GM18870 (cell line): ENCODE data around the gene ALDH1A2.
"Not testable (repeated sequence)": the region's sequence is repeated elsewhere in the genome, so short reads cannot be mapped to it uniquely, and the experiment has no call there.

Source experiments
- ATAC-seq: cut with Tn5 transposase; IDR thresholded peaks from one replicate; pipeline ENCODE4 v1.9.1; 2021; ENCODE audit warnings: moderate library complexity; ENCODE audit not compliant: unreplicated experiment

The ALDH1A2 gene

DNA sequence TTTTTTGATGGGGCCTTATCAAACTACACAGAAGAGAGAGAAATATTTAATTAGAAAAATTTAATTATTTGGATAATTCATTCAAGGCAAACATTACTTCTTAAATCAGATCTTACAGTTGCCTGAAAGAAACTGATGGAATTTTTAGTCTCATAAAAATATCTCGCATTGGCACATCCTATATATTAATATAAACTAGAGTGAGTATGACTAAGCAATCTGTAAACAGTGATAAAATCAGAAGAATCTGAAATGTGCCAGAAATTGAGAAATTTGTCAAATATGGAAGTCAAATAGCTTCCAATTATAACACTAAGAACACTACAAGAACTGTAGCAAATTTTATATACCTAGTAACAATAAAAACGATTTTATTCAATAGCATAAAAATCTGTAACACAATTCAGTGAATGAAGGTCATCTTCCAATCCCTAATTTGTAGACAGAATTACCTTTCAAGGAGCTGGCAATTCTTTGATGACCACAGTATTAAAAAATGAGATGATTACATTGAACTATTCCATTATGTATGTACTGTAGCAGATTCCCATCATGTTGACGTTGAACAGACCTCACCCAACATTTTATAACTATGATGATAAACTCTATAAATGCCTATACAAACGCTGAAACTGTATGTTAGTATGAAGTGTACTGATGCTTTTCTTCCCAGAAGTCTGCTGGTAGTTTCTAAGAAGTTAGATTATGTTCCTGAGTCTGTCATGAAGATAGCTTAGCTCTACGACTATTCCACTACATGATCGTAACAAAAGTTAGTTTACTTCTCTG lies 63.0 kb downstream of the ALDH1A2 start:
- ATAC-seq = no peak

GRCh38 chr15:57999699-58000098 lies 65.8 kb downstream of the ALDH1A2 start:
- not testable (repeated sequence) for ATAC-seq

- no peak for ATAC-seq
These were observed 69.0 kb downstream of the ALDH1A2 start for GRCh38 chr15:57996561-57996960.

DNA sequence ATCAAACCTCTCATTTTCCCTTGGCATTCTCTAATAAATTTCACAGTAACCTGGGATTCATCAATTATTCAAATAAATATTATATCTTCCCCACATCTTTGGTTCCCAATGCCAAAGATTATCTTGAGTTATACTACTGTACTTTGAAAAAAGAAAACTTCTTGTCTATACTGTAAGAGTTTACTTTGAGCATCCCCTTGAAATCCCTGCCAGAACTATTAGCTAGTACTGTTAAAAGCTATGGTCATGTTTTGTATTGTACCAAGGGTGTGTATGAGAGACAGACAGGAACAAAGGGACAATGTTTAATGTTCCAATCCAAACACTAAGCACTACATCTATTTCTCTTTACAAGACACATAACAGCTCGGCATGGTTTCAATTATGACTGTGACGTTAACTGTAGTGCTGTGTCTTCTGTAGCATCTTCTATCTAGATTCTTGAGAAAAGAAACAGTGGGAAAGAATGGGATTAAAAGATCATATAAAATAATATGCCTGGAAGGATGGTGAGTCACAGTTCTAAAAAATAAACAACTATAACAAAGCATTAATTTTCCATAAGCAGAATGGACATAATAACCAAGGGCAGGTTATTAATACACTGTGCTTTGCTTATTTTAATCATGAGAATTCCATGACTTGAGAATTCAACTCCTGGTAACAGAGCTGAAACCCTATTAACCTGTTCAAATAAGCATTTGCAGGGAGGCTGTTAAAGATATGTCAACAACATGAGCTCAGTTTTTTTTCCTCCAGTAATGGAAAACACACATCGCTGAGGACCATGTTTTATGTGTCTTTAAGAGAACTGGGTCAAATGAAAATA lies 71.1 kb downstream of the ALDH1A2 start:
- no peak for ATAC-seq

DNA sequence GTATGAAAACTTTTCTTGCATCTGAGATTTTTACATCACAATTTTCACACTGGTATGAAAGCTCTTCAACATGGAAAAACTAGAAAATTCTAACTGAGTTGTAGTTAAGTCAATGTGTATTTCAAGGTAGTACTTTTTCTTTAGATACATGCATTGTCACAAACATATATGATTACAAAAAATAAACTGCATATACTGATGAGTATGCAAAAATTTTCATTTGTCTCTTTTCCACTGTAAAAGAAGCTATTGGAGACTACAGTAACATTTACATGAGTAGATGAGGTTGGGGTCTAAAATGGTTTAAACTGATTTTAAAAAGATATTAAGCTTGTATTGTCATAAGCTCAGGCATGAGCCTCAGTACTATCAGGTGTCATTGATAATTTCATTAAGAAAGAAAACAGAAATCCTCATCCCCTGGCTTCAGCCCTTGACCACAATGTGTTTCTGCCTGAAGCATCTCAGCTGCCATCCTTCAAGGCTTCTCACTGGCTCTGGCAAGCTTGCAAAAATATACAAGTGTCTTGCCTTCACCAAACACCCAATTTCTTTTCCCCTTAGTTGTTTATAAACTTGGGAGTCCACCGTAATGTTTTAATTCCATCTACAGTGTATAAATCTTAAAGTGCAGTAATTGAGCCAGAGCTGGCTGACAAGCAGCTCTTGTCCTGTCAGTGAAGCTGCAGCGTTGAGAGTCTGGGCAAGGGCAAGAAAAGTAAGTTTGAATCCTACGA lies 71.9 kb downstream of the ALDH1A2 start:
- ATAC-seq = no peak

DNA sequence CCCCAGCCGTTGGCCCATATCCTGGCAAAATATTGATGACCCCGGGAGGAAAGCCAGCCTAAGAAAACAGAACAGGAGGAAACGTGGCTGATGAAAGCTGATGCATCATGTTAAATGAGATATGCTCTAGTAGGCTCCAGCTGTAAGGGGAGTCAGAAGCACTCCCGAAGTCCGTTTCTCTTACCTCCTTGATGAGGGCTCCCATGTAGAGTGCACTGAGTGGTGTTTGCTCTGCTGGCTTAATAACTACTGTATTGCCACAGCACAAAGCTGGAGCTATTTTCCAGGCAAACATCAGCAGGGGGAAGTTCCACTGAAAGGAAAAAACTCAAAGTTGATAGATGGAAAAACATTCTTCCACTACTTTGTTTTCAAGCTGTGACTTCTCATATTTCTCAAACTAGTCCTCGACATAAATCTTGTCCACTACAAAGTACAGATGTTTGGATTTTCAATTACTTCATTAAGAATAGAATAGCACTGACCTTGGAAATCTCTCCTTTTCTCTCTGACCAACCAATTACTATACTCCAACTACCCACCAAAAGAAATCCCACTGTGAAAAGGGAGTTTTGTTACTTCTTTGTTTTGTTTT lies 72.7 kb downstream of the ALDH1A2 start:
- no peak for ATAC-seq

GRCh38 chr15:57973534-57973933 lies 92.0 kb downstream of the ALDH1A2 start:
- ATAC-seq = no peak

GRCh38 chr15:57972864-57973263 lies 92.6 kb downstream of the ALDH1A2 start:
- no peak for ATAC-seq

GRCh38 chr15:57969996-57970395 lies 95.5 kb downstream of the ALDH1A2 start:
- ATAC-seq = no peak

- ATAC-seq = no peak
These were observed 96.2 kb downstream of the ALDH1A2 start for GRCh38 chr15:57969355-57969754.

DNA sequence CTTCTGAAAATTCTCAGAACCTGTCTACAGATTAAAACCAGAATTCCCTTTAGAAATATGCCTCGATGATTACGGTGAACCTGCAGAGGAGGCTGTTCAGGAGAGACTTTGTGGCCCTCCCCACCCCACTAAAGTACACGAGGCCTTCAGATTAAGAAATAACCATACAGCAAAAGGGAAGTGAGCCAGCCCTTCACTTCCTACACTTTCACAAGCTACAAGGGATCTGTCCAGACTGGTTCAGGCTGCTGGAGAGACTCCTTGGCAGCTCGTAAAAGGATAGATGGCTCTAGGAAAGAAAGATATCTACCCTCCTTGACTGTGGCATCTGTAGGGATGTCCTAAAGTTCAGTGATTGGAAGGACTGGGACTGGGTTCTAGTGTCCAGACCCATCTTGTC lies 102.6 kb downstream of the ALDH1A2 start:
- ATAC-seq = no peak

DNA sequence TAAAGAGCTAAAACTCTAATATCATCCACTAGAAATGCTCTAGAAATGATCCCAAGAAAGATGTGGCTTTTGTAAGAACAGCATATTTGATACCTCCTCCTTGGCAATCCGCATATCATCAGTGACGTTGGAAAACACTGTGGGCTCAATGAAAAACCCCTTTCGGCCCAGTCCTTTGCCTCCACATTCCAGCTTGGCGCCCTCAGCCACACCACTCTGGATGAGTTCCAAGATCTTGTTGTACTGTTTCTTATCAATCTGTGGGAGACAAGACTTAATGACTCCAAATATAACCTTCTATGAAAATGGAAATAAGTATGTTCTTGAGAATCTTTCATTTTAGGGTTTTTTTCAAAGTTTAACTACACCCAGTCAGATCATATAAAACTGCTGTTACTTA lies 103.6 kb downstream of the ALDH1A2 start:
- ATAC-seq = no peak

DNA sequence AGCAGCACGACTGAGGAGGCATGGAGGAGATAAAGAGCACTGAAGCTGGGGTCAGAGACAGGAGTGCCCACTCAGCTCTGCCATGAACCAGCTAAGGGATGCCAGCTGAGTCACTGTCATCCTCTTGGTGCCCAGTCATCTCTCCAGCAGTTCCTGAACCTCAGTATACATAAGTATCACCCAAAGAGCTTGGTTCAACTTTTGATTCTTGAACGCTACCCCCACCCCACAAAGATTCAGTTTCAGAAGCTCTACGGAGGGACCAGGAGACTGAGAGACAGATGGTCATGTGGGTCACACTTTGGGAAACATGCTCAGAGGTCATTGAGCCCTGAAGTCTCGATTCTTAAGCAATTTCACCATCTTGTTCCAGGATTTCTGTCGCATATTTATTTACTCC lies 108.4 kb downstream of the ALDH1A2 start:
- ATAC-seq = no peak

- no peak for ATAC-seq
These were observed 111.6 kb downstream of the ALDH1A2 start for GRCh38 chr15:57953874-57954273.

- ATAC-seq = no peak
These were observed 114.1 kb downstream of the ALDH1A2 start for GRCh38 chr15:57951328-57951932.

DNA sequence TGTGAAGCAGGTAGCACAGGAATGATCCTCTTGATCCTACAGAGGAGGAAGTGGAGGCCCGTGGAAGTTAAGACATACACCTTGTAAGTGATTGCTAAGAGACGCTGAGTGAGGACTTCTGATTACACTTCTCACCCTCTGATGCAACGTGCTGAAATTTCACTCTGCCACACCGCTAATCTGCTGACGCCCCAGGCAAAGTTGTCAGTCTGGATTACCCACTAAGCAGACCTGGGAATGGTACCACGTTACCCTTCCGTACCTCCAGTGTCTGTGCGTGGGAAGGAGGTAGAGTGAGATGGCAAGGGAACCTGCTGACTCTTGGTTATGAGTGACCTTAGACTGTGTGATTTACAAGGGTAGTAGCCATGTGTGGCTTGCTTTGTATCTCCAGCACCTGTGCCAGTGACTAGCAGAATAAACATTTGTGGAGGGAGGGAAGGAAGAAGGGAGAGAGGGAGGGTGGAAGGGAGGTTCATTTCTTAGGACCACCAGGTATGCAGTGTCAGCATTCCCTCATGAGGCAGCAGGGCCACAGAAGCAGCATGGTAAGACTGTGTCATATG lies 115.0 kb downstream of the ALDH1A2 start:
- no peak for ATAC-seq

GRCh38 chr15:57949374-57949943 lies 116.1 kb downstream of the ALDH1A2 start:
- no peak for ATAC-seq

DNA sequence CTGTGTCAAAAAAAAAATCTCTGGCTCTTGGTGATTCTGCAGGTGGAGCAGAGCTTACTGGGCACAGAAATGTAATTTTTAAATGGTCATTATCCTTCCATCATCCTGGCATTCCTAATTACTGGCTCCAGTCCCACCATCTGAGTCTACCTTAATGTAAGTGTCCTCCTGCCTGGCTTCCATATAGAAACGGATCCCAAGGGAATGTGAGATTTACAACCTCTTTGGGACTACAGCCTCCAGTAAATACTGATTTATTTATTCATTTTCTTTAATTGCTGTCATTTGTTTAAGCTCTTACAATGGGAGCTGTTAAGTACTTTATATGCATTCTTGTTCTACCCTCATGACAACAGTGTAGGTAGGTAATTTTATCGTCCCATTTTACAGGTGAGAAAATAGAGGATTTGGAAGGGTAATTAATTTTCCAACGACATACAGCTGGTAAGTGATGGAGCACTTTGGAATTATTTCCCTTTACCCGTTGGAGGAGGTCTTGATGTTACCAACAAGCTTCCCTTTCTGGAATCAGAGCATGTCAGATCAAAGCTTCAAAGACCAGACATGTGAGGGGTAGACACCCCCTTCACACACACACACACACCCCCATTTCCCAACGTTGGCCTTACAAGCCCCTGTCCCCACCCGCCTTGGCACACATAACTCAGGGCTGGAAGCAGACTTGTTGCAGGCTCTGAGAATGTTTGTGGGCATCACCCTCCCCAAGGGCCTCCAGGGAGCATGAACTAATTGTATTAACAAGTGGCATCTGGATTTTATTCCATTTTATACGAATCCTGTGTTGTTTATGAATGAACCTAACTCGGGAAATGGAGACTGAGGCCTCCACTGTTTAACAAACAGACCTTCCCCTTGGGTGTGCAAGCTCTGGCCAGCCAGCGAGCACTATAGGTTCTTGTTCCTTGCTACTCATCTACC lies 116.9 kb downstream of the ALDH1A2 start:
- no peak for ATAC-seq

- no peak for ATAC-seq
These were observed 117.7 kb downstream of the ALDH1A2 start for GRCh38 chr15:57947781-57948180.
